ENCODE measurements around the gene P2RY2.
"Not testable (repeated sequence)": the region's sequence is repeated elsewhere in the genome, so short reads cannot be mapped to it uniquely, and the experiment has no call there.

Gene P2RY2

GRCh38 chr11:73226297-73227006 lies 8.4 kb downstream of the P2RY2 start:
- Histone ChIP-seq H3K4me1 (ENCODE audit: control insufficient read depth, insufficient read depth, low read length) (peaks cover 7% of the 10 kb centered on the region), H3K4me3 (ENCODE audit: low read length) (no peak overlapping the region), H3K36me3 (ENCODE audit: control insufficient read depth, insufficient read depth, low read length) (no peaks in the 10 kb centered on the region), H3K9ac (ENCODE audit: low read length) (no peak overlapping the region), H3K9me3 (ENCODE audit: control insufficient read depth, low read length) (no peaks in the 10 kb centered on the region), H3K27me3 (ENCODE audit: control insufficient read depth, insufficient read depth, low read length) (no peaks in the 10 kb centered on the region)

- H3K36me3 ChIP-seq (ENCODE audit: control insufficient read depth, insufficient read depth, low read length): no peaks in the 10 kb centered on the region
These were observed 9.6 kb downstream of the P2RY2 start for GRCh38 chr11:73227571-73228211.

GRCh38 chr11:73228268-73229134 lies 10.4 kb downstream of the P2RY2 start:
- Histone ChIP-seq H3K9ac (ENCODE audit: low read length) (no peak overlapping the region), H3K9me3 (ENCODE audit: control insufficient read depth, low read length) (no peaks in the 10 kb centered on the region), H3K4me1 (ENCODE audit: control insufficient read depth, insufficient read depth, low read length) (peaks cover 7% of the 10 kb centered on the region)

More at GRCh38 chr11:73227571-73228211, 9.6 kb downstream of the P2RY2 start:
- no peaks in the 10 kb centered on the region for H3K27me3 ChIP-seq (ENCODE audit: control insufficient read depth, insufficient read depth, low read length)
- H3K4me3 ChIP-seq (ENCODE audit: low read length): no peak overlapping the region
- no peak overlapping the region for H3K9ac ChIP-seq (ENCODE audit: low read length)
- H3K9me3 ChIP-seq (ENCODE audit: control insufficient read depth, low read length): no peaks in the 10 kb centered on the region
- H3K4me1 ChIP-seq (ENCODE audit: control insufficient read depth, insufficient read depth, low read length): peaks cover 7% of the 10 kb centered on the region

GRCh38 chr11:73229321-73229895 lies 11.3 kb downstream of the P2RY2 start:
- Histone ChIP-seq H3K9me3 (ENCODE audit: control insufficient read depth, low read length) (no peaks in the 10 kb centered on the region), H3K9ac (ENCODE audit: low read length) (no peak overlapping the region), H3K36me3 (ENCODE audit: control insufficient read depth, insufficient read depth, low read length) (no peaks in the 10 kb centered on the region), H3K4me1 (ENCODE audit: control insufficient read depth, insufficient read depth, low read length) (peaks cover 7% of the 10 kb centered on the region), H3K4me3 (ENCODE audit: low read length) (no peak overlapping the region), H3K27me3 (ENCODE audit: control insufficient read depth, insufficient read depth, low read length) (no peaks in the 10 kb centered on the region)

More at GRCh38 chr11:73228268-73229134, 10.4 kb downstream of the P2RY2 start:
- no peaks in the 10 kb centered on the region for H3K27me3 ChIP-seq (ENCODE audit: control insufficient read depth, insufficient read depth, low read length)
- no peaks in the 10 kb centered on the region for H3K36me3 ChIP-seq (ENCODE audit: control insufficient read depth, insufficient read depth, low read length)
- H3K4me3 ChIP-seq (ENCODE audit: low read length): no peak overlapping the region

- H3K4me1 ChIP-seq (ENCODE audit: control insufficient read depth, insufficient read depth, low read length): peaks cover 7% of the 10 kb centered on the region
- H3K4me3 ChIP-seq (ENCODE audit: low read length): no peak overlapping the region
- no peak overlapping the region for H3K9ac ChIP-seq (ENCODE audit: low read length)
These were observed 12.1 kb downstream of the P2RY2 start for GRCh38 chr11:73229896-73230875.

GRCh38 chr11:73230931-73231330 lies 12.8 kb downstream of the P2RY2 start:
- Histone ChIP-seq H3K9ac (ENCODE audit: low read length) (no peak overlapping the region), H3K4me3 (ENCODE audit: low read length) (no peak overlapping the region), H3K27me3 (ENCODE audit: control insufficient read depth, insufficient read depth, low read length) (no peaks in the 10 kb centered on the region), H3K36me3 (ENCODE audit: control insufficient read depth, insufficient read depth, low read length) (no peaks in the 10 kb centered on the region), H3K9me3 (ENCODE audit: control insufficient read depth, low read length) (no peaks in the 10 kb centered on the region), H3K4me1 (ENCODE audit: control insufficient read depth, insufficient read depth, low read length) (peaks cover 7% of the 10 kb centered on the region)

More at GRCh38 chr11:73229896-73230875, 12.1 kb downstream of the P2RY2 start:
- no peaks in the 10 kb centered on the region for H3K27me3 ChIP-seq (ENCODE audit: control insufficient read depth, insufficient read depth, low read length)
- no peaks in the 10 kb centered on the region for H3K36me3 ChIP-seq (ENCODE audit: control insufficient read depth, insufficient read depth, low read length)
- H3K9me3 ChIP-seq (ENCODE audit: control insufficient read depth, low read length): no peaks in the 10 kb centered on the region

GRCh38 chr11:73232487-73232886 lies 14.4 kb downstream of the P2RY2 start:
- H3K4me1 ChIP-seq (ENCODE audit: control insufficient read depth, insufficient read depth, low read length); H3K36me3 ChIP-seq (ENCODE audit: control insufficient read depth, insufficient read depth, low read length); H3K4me3 ChIP-seq (ENCODE audit: low read length); H3K9ac ChIP-seq (ENCODE audit: low read length); H3K9me3 ChIP-seq (ENCODE audit: control insufficient read depth, low read length); H3K27me3 ChIP-seq (ENCODE audit: control insufficient read depth, insufficient read depth, low read length): not testable (repeated sequence)

- no peak overlapping the region for H3K9ac ChIP-seq (ENCODE audit: low read length)
- no peak overlapping the region for H3K4me3 ChIP-seq (ENCODE audit: low read length)
- H3K36me3 ChIP-seq (ENCODE audit: control insufficient read depth, insufficient read depth, low read length): no peaks in the 10 kb centered on the region
- H3K27me3 ChIP-seq (ENCODE audit: control insufficient read depth, insufficient read depth, low read length): no peaks in the 10 kb centered on the region
- H3K9me3 ChIP-seq (ENCODE audit: control insufficient read depth, low read length): no peaks in the 10 kb centered on the region
- H3K4me1 ChIP-seq (ENCODE audit: control insufficient read depth, insufficient read depth, low read length): no peaks in the 10 kb centered on the region
These were observed 15.1 kb downstream of the P2RY2 start for GRCh38 chr11:73233211-73233610.

GRCh38 chr11:73233692-73234470 lies 15.8 kb downstream of the P2RY2 start:
- Histone ChIP-seq H3K9me3 (ENCODE audit: control insufficient read depth, low read length) (no peaks in the 10 kb centered on the region), H3K9ac (ENCODE audit: low read length) (no peak overlapping the region), H3K4me3 (ENCODE audit: low read length) (no peak overlapping the region), H3K27me3 (ENCODE audit: control insufficient read depth, insufficient read depth, low read length) (no peaks in the 10 kb centered on the region), H3K4me1 (ENCODE audit: control insufficient read depth, insufficient read depth, low read length) (no peaks in the 10 kb centered on the region), H3K36me3 (ENCODE audit: control insufficient read depth, insufficient read depth, low read length) (no peaks in the 10 kb centered on the region)

- Histone ChIP-seq H3K9me3 (ENCODE audit: control insufficient read depth, low read length) (no peaks in the 10 kb centered on the region), H3K36me3 (ENCODE audit: control insufficient read depth, insufficient read depth, low read length) (no peaks in the 10 kb centered on the region), H3K9ac (ENCODE audit: low read length) (no peak overlapping the region), H3K4me3 (ENCODE audit: low read length) (no peak overlapping the region), H3K27me3 (ENCODE audit: control insufficient read depth, insufficient read depth, low read length) (no peaks in the 10 kb centered on the region), H3K4me1 (ENCODE audit: control insufficient read depth, insufficient read depth, low read length) (no peaks in the 10 kb centered on the region)
These were observed 16.5 kb downstream of the P2RY2 start for GRCh38 chr11:73234471-73235181.
